ENCODE results near the gene ANKK1.

The ANKK1 gene

DNA sequence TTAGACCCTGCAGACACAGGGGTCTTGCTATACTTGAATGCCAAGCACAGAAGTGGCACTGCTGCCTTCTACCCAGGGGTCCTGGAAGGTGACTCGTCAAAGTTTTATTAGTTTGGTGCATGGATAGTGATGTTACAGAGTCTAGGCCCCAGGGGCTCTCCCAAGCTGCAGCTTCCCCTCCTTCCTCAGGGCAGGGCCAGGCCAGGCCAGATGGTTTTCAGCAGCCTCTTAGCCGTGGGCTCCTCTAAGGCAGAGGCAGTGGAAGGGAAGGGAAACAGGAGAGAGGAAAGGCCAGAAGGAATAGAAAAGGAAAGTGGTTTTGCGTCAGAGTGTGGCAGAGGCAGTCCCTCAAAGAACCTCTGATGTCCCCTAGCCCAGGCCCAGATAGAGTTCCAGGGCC, 21.9 kb downstream of the ANKK1 start:
- no peak for DNase-seq

DNA sequence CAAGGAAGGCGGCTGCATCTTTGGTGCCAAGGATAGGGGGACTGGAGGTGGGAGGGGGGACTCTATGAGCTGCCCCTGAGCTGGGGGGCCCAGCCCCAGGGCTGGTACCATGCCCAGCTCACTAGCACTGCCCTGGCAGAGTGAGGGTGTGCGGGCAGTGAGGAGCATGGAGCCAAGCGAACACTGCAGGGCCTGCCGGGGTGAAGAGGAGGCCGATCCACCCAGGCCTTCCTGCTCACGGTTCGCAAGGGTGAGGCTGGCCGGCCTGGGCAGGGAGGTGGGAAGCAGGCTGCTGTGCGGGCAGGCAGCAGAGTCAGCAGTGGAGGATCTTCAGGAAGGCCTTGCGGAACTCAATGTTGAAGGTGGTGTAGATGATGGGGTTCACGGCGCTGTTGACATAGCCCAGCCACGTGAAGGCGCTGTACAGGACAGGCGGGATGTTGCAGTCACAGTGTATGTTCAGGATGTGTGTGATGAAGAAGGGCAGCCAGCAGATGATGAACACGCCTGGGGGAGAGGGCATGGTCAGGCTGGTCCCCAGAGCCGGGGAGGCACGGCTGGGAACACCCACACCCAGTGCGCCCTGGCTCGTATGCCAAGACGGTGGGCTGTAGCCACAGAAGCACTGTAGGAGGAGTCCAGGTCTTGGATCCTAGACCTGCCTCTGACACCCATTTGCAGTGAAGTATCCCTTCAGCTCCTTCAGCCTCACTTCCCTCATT, 23.0 kb downstream of the ANKK1 start:
- DNase-seq = no peak

DNA sequence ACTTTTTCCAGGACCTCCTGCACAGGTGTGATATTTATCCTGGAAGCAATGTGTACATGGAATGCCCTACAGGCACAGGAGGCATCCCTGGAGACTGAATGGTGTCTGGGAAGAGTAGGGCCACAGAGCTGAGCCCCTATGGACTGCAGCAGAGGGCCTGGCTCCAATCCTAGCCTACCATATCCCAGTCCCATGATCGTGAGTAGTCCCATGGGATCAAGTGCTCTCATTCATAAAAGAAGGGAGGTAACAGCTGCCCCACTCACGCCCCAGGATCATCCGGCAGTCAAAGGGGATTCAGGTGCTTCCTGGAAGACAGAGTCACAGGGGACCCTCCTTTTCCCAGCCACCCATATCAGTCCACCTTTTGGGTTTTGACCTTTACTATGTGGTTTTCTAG, 24.0 kb downstream of the ANKK1 start:
- no peak for DNase-seq

- DNase-seq = no peak
Measured at GRCh38 chr11:113412675-113413074, 25.1 kb downstream of the ANKK1 start.

DNA sequence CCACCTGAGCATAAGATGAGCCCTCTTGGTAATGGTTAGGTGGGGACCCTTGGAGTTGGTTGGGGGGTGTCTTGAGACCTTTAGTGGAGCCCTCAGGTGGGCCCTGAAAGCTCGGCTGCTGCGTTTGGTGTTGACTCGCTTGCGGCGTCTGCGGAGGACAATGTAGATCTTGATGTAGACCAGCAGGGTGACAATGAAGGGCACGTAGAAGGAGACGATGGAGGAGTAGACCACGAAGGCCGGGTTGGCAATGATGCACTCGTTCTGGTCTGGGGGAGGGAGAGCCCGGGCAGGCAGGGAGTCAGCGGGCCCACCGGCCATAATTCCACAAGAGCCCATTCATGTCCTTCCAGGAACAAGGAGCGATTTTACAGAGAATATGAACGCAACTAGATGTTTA, 27.8 kb downstream of the ANKK1 start:
- DNase-seq = no peak

DNA sequence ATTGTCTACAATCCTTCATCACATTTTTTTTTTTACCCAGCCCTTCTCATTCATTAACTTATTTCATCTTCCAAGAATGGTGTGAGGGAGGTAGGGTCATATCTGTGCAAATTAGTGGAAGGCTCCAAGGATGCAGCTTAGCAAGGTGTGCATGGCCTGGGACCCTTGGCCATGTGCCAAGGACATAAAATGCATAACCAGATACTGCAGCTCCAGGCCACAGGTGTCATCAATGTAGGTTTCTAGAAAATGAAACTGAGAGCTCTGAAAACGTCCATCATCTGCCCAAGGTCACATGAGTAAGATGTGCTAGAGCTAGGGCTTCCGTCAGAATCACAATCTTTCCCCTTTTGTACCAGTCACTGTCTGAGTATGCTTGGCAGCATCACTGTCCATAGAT, 29.8 kb downstream of the ANKK1 start:
- no peak for DNase-seq

- DNase-seq = no peak
Measured at GRCh38 chr11:113419454-113420003, 31.9 kb downstream of the ANKK1 start.

DNA sequence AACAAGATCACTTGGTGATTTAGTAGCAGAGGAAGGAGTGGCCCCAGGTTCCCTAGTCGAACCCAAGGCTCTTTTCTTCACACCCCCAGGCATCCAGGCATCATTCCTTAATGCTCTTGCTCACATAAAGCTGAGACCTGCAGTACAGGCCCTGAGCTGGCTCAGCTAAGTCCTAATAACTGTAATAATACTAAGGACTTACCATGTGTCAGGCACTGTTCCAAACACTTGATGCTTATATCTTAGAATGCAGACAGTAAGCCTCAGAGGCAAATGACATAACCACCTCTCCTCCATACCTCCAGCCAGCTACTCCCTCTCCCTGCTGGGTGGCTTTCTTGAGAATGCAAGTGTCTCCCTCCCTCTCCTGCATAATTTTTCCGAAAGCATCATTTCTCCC, 33.2 kb downstream of the ANKK1 start:
- DNase-seq = no peak

GRCh38 chr11:113426686-113427085, 39.1 kb downstream of the ANKK1 start:
- DNase-seq = no peak

GRCh38 chr11:113431746-113432145, 44.2 kb downstream of the ANKK1 start:
- DNase-seq = no peak

DNA sequence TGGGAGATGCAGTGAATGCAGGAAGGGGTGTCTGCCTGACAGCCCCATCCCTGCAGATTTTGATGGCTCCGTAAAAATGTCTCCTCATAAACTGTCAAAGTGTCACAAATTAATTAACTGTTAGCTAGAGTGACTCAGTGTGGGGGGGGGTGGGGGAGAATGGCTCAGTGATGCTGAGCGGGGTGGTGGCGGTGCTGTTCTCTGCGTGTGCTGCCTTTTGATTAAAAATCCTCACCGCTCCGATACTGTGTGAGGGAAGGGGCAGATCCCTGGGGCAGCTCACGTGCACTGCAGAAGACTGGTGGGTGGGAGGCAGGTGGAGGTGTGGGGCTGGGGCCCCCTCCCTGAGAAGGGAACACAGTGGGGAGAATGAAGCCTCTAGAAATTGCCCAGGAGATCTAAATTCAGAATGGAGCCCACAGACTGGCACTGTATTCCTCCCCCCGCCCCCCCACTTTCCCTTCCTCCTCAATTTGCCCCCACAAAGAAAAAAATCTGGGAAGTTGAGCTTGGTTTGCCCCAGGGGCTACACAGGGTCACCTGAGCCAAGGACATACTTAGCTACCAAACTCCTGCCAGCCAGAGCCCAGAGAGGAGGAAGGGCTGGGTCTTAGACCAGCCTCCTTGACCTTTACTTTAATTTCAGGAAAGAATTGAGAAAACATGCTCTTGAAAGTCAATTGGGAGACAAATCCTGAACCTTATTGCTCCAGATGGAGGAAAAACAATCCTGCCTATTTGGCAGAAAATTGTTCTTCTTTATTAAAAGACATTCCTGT, 47.8 kb downstream of the ANKK1 start:
- no peak for DNase-seq

DNA sequence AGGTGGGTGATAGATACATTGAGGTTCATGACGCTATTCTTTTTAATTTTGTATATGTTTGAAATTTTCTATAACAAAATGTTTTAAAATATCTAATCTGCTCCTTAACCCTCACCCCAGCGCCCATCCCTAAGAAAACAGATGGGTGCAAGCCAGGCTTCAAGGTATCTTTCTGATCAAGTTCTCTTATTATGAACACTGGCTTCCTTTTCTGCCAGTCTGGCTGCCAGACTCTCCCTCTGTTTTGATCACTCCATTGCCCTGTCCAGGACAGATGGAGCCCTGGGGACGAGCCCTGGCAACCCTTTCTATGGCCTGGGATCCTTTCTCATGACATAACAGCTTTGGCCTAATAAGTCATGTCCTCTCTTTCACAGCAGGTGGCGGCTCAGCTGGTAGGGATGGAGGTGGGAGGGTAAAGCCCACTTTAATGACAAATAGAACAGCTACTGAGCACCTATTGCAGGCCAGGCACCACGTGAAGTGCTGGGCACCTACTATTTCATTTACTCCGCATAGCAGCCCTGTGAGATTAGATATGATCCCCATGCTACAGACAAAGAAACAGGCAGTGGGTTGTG, 49.2 kb downstream of the ANKK1 start:
- DNase-seq = no peak

GRCh38 chr11:113440816-113441215, 53.2 kb downstream of the ANKK1 start:
- DNase-seq = no peak

GRCh38 chr11:113444502-113445123, 57.0 kb downstream of the ANKK1 start:
- DNase-seq = no peak

DNA sequence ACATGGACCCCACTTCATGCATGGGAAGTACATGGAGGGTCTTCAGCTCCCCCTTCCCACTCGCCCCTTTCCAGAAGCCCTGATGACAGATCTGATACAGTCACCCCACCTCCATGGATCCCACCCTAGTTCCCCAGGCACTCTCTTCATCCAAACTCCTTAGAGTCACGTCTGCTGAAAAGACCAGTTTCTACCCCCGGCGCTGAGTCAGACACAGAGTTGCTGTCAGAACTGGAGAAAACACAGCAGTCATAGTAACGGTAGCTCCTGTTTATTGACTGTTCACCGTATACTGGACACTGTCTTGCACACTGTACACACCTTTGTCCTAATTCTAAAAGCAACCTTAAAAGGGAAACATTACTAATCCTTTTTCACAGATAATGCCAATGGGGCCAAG, 58.5 kb downstream of the ANKK1 start:
- DNase-seq = no peak

DNA sequence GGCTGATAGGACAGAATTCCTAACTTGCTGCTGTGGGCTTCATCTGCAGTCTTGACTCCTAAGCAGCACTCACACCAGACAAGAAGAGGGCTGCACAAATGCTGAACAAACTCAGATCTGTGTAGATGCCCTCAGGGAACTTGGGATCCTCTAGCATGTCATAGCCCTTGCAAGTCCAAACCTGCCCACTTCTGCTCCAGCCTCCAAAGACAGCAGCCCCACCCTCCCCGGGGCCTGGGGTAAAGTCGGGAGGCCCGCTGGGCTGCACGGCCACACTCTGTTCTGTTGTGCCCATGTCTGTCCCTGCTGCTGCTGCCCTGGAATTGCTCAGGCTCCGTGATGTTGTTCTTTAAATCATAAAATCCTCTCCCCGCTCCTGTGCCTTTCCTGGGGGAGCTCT, 59.4 kb downstream of the ANKK1 start:
- no peak for DNase-seq

- no peak for DNase-seq
Measured at GRCh38 chr11:113447621-113448315, 60.2 kb downstream of the ANKK1 start.

GRCh38 chr11:113448316-113448677, 60.7 kb downstream of the ANKK1 start:
- no peak for DNase-seq

- DNase-seq = no peak
Measured at GRCh38 chr11:113449743-113450142, 62.2 kb downstream of the ANKK1 start.

All from CD4-positive, alpha-beta T cell treated with Interleukin-10 for 1 hour (primary cell).